ENCODE results near the gene MRPS10.

MRPS10 gene

DNA sequence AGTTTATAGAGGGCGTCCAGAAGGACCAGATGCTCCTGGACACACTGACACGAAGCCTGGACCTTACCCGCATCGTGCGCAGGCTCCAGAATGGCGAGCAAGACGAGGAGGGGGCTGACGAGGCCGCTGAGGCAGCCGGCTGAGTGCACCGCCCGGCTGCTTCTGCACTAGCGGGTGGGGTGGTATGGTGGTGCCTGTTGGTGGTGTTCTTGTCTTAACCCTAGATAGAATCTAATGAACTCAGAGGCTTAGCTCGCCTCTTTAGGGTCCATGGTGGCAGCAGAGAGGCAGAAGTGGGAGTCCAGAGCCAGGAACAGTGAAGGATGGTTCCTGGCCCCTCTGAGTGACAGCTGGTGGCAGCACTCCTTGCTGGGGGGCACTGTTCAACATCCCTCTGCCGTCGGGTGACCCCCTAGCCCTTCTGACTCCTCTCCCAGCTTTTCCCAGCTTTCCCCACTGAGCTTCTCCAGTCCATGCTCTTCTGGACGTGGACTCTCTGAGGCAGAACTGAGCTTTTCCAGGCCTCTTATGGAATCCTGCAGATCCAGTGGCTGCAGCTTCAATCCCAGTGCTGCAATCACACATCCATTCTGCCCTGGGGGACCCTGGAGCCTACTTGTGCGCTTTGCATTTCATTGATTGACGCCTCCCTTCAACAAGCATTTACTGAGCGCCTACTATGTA, 38.3 kb downstream of the MRPS10 start:
- no peak for TF ChIP-seq EZH2phosphoT487 (IDR thresholded peaks at IDR 0.05; ENCODE audit: borderline replicate concordance, low read length)
- TF ChIP-seq, protein P1, sequence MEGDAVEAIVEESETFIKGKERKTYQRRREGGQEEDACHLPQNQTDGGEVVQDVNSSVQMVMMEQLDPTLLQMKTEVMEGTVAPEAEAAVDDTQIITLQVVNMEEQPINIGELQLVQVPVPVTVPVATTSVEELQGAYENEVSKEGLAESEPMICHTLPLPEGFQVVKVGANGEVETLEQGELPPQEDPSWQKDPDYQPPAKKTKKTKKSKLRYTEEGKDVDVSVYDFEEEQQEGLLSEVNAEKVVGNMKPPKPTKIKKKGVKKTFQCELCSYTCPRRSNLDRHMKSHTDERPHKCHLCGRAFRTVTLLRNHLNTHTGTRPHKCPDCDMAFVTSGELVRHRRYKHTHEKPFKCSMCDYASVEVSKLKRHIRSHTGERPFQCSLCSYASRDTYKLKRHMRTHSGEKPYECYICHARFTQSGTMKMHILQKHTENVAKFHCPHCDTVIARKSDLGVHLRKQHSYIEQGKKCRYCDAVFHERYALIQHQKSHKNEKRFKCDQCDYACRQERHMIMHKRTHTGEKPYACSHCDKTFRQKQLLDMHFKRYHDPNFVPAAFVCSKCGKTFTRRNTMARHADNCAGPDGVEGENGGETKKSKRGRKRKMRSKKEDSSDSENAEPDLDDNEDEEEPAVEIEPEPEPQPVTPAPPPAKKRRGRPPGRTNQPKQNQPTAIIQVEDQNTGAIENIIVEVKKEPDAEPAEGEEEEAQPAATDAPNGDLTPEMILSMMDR (IDR thresholded peaks at IDR 0.05; ENCODE audit: low read depth, low read length, poor library complexity, severe bottlenecking): no peak
- no peaks in the 10 kb centered on the region for H4K20me1 ChIP-seq (ENCODE audit: control insufficient read depth, insufficient read depth, low read depth, low read length)
- H3K9me2 ChIP-seq (replicated peaks; ENCODE audit: control insufficient read depth, low read length): no peaks in the 10 kb centered on the region
- H3K4me1 ChIP-seq (ENCODE audit: control insufficient read depth, low read length): peaks cover 8% of the 10 kb centered on the region
- no peaks in the 10 kb centered on the region for H3F3A ChIP-seq (ENCODE audit: control insufficient read depth, insufficient read depth)
- H3K4me2 ChIP-seq (ENCODE audit: low read length): no peak overlapping the region
- no peaks in the 10 kb centered on the region for H3K36me3 ChIP-seq (ENCODE audit: control insufficient read depth, low read length)
- no peaks in the 10 kb centered on the region for H3K27me3 ChIP-seq (ENCODE audit: control insufficient read depth, low read length)
- H3K4me3 ChIP-seq (ENCODE audit: low read length): no peak overlapping the region
- H3K27ac ChIP-seq (ENCODE audit: low read depth, low read length): no peak overlapping the region
- H3K79me2 ChIP-seq (ENCODE audit: control insufficient read depth, low read length): no peaks in the 10 kb centered on the region
- H3K9me3 ChIP-seq (ENCODE audit: control insufficient read depth, insufficient read depth, low read length): no peaks in the 10 kb centered on the region

DNA sequence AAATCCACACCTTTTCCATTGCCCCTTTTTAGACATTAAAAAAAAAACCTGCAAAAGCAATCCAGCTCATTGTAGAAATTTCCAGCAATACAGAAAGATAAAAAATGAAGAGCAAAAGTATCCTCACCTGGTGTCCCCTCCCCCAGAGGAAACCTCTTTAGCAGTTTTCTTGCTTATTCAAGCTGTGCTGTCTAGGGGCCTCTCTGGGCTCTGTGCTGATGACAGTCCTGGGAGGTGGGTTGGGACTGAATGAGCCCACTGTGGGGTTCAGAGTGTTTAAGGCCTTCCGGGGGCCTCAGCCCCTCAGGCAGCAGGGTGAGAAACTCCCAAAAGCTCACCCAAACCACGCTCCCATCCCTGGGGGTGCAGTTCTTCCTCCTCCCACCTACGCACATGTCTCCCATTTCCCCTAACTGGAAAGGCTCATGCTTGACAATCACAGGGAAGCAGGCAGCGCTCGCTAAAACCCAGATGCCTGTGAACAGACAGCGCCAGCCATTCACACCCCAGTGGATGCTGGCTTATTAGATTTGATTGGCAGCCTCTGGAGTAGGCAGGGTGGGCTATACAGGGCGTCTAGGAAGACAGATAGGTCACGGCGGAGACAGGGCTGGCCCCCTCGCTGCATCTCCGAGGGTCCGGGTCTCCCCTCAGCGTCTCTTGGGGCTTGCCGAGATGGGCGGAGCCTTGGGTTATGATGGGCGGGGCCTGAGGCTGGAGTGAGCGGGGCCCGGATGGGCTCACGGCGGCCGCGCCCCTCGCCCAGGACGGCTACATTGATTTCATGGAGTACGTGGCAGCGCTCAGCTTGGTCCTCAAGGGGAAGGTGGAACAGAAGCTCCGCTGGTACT, 39.9 kb downstream of the MRPS10 start:
- H3K27ac ChIP-seq (ENCODE audit: low read depth, low read length): no peak overlapping the region
- H3K4me3 ChIP-seq (ENCODE audit: low read length): no peak overlapping the region
- no peaks in the 10 kb centered on the region for H3K27me3 ChIP-seq (ENCODE audit: control insufficient read depth, low read length)
- H3F3A ChIP-seq (ENCODE audit: control insufficient read depth, insufficient read depth): no peaks in the 10 kb centered on the region
- no peaks in the 10 kb centered on the region for H3K79me2 ChIP-seq (ENCODE audit: control insufficient read depth, low read length)
- no peaks in the 10 kb centered on the region for H3K9me3 ChIP-seq (ENCODE audit: control insufficient read depth, insufficient read depth, low read length)
- H4K20me1 ChIP-seq (ENCODE audit: control insufficient read depth, insufficient read depth, low read depth, low read length): no peaks in the 10 kb centered on the region
- peaks cover 8% of the 10 kb centered on the region for H3K4me1 ChIP-seq (ENCODE audit: control insufficient read depth, low read length)
- no peaks in the 10 kb centered on the region for H3K36me3 ChIP-seq (ENCODE audit: control insufficient read depth, low read length)
- H3K4me2 ChIP-seq (ENCODE audit: low read length): no peak overlapping the region
- no peaks in the 10 kb centered on the region for H3K9me2 ChIP-seq (replicated peaks; ENCODE audit: control insufficient read depth, low read length)
- no peak for TF ChIP-seq EZH2phosphoT487 (IDR thresholded peaks at IDR 0.05; ENCODE audit: borderline replicate concordance, low read length)
- TF ChIP-seq, protein P1 (IDR thresholded peaks at IDR 0.05; ENCODE audit: low read depth, low read length, poor library complexity, severe bottlenecking): no peak

DNA sequence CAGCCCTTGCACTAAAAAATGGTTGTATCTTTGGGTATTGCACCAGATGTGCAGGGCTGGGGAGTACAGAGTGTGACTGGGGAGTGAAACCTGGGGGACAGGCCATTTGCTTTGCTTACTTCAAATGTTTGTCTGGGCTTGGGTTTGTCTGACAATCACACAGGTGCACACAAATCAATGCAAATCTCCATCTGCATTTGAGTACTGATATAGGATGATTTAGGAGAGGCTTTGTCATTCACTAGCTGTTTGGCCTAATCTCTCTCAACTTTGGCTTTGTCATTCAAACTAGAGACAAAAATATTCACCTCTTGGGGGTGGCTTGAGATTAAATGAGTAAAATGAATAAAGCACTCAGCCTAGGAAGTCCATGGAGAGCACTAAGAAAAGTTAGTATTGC, 40.7 kb downstream of the MRPS10 start:
- Histone ChIP-seq H3K27me3 (ENCODE audit: control insufficient read depth, low read length) (no peaks in the 10 kb centered on the region), H3K4me2 (ENCODE audit: low read length) (no peak overlapping the region), H3F3A (ENCODE audit: control insufficient read depth, insufficient read depth) (no peaks in the 10 kb centered on the region), H3K27ac (ENCODE audit: low read depth, low read length) (no peak overlapping the region), H3K9me2 (replicated peaks; ENCODE audit: control insufficient read depth, low read length) (no peaks in the 10 kb centered on the region), H3K79me2 (ENCODE audit: control insufficient read depth, low read length) (no peaks in the 10 kb centered on the region), H3K36me3 (ENCODE audit: control insufficient read depth, low read length) (no peaks in the 10 kb centered on the region), H3K4me3 (ENCODE audit: low read length) (no peak overlapping the region), H3K9me3 (ENCODE audit: control insufficient read depth, insufficient read depth, low read length) (no peaks in the 10 kb centered on the region), H3K4me1 (ENCODE audit: control insufficient read depth, low read length) (peaks cover 8% of the 10 kb centered on the region), H4K20me1 (ENCODE audit: control insufficient read depth, insufficient read depth, low read depth, low read length) (no peaks in the 10 kb centered on the region)
- no peak for TF ChIP-seq EZH2phosphoT487 (IDR thresholded peaks at IDR 0.05; ENCODE audit: borderline replicate concordance, low read length)
- TF ChIP-seq, protein P1 (IDR thresholded peaks at IDR 0.05; ENCODE audit: low read depth, low read length, poor library complexity, severe bottlenecking): no peak
